CD8-positive, alpha-beta memory T cell (primary cell): ENCODE data around the gene DUS1L. TPM values are rescaled to one million over a fixed set of nuclear protein-coding genes. Genes with fewer than 3 reads are reported as not detected.
A peak's percentile ranks its signal among the peaks of the same experiment; 100 is the strongest.
"Not testable (repeated sequence)": the region's sequence is repeated elsewhere in the genome, so short reads cannot be mapped to it uniquely, and the experiment has no call there.

ENCODE experiments used
- CTCF ChIA-PET: fragments of 350-600 bp; sonication (Branson Sonifier 250); formaldehyde crosslinking; loops from one replicate; lab custom pipeline; 2021; ENCODE audit warnings: antibody characterized with exemption; lab: Charles Lee
- POLR2A ChIA-PET: fragments of 350-600 bp; sonication (Branson Sonifier 250); formaldehyde crosslinking; loops from one replicate; lab custom pipeline; 2021; ENCODE audit warnings: antibody characterized with exemption; lab: Charles Lee
- DNase-seq, 5 donors: peaks; one replicate each; pipeline versions ENCODE4 v3.0.0 to v3.0.0-alpha.2; 2020 to 2022; ENCODE audit warnings: mixed read lengths in 1 of 5
- H3K27ac ChIP-seq: one replicate; pipeline ENCODE4 v1.7.0; 2013; ENCODE audit warnings: low read depth, mild to moderate bottlenecking, low read length, moderate library complexity
- H3K27me3 ChIP-seq: 2 replicates; pipeline ENCODE4 v1.7.0; 2013; ENCODE audit warnings: low read length, mild to moderate bottlenecking; ENCODE audit not compliant: insufficient read depth, poor library complexity, severe bottlenecking
- H3K36me3 ChIP-seq: 2 replicates; pipeline ENCODE4 v1.7.0; 2013; ENCODE audit warnings: mild to moderate bottlenecking, low read length, moderate library complexity; ENCODE audit not compliant: insufficient read depth
- H3K4me1 ChIP-seq: 2 replicates; pipeline ENCODE4 v1.7.0; 2013; ENCODE audit warnings: mild to moderate bottlenecking, low read length, moderate library complexity; ENCODE audit not compliant: insufficient read depth
- H3K4me3 ChIP-seq: 2 replicates; pipeline ENCODE4 v1.7.0; 2013; ENCODE audit warnings: mild to moderate bottlenecking, low read length
- H3K9me3 ChIP-seq: 2 replicates; pipeline ENCODE4 v1.7.0; 2013; ENCODE audit warnings: mild to moderate bottlenecking, low read length
- H3K27ac Mint-ChIP-seq, 8 donors: one replicate each; pipeline ENCODE4 v1.8.0; 2020 to 2021; ENCODE audit warnings: mixed read lengths in 8 of 8, mild to moderate bottlenecking in 6 of 8, inconsistent platforms in 3 of 8, moderate library complexity in 3 of 8
- H3K27me3 Mint-ChIP-seq, 2 donors: one replicate each; pipeline ENCODE4 v1.8.0; 2020 to 2021; ENCODE audit warnings: mixed read lengths in 2 of 2, mild to moderate bottlenecking in 1 of 2, moderate library complexity in 1 of 2
- H3K36me3 Mint-ChIP-seq, 3 donors: one replicate each; pipeline ENCODE4 v1.8.0; 2020 to 2021; ENCODE audit warnings: mixed read lengths in 3 of 3, inconsistent platforms in 1 of 3, mild to moderate bottlenecking in 1 of 3
- H3K4me1 Mint-ChIP-seq, 3 donors: one replicate each; pipeline ENCODE4 v1.8.0; 2020 to 2021; ENCODE audit warnings: mixed read lengths in 3 of 3, inconsistent platforms in 1 of 3, mild to moderate bottlenecking in 1 of 3
- H3K4me3 Mint-ChIP-seq, 7 donors: one replicate each; pipeline ENCODE4 v1.8.0; 2020 to 2021; ENCODE audit warnings: mixed read lengths in 7 of 7, mild to moderate bottlenecking in 6 of 7, moderate library complexity in 4 of 7, inconsistent platforms in 2 of 7
- H3K9me3 Mint-ChIP-seq, 5 donors: one replicate each; pipeline ENCODE4 v1.8.0; 2020 to 2022; ENCODE audit warnings: mixed read lengths in 5 of 5, mild to moderate bottlenecking in 3 of 5, moderate library complexity in 2 of 5, inconsistent platforms in 1 of 5
- polyA plus RNA-seq: library from polyadenylated mRNA; unstranded; fragments of 300-500 nt; fragmentation: Illumina TruSeq; gene quantifications from one replicate; pipeline ENCODE4 v1.2.3, GENCODE V29; 2021
- total RNA-seq, 2 experiments: library from RNA; stranded (reverse); gene quantifications; one replicate each; pipeline ENCODE4 v1.2.3, GENCODE V29; 2021

Gene DUS1L
- total and polyA plus RNA-seq, 3 experiments from 2014 or later: 142 to 210 (median 206) TPM

GRCh38 chr17:82039695-82040299 is 25.8 kb downstream of the DUS1L start:
- H3K27ac ChIP-seq: no peak overlapping the region
- Mint-ChIP-seq H3K27ac (peak overlapping the region in 1 of 8 donors; percentile 75), H3K27me3 (no peaks in the 10 kb centered on the region), H3K4me1 (peaks cover 15 to 27% (median 22%) of the 10 kb centered on the region in 3 donors), H3K36me3 (peaks cover 0 to 5% (median 0%) of the 10 kb centered on the region in 3 donors), H3K4me3 (peak overlapping the region in 1 of 7 donors; percentile 49), H3K9me3 (no peaks in the 10 kb centered on the region)
- no peak for DNase-seq
- no peak overlapping the region for H3K4me3 ChIP-seq
- POLR2A ChIA-PET: no interaction called here
- CTCF ChIA-PET: interaction anchor here (1.6 kb wide), 1 partner anchor 9 kb away, joined by 6 read pairs; no protein-coding TSS in a partner anchor
- H3K36me3 ChIP-seq: no peaks in the 10 kb centered on the region
- no peaks in the 10 kb centered on the region for H3K27me3 ChIP-seq
- H3K4me1 ChIP-seq: peaks cover 16% of the 10 kb centered on the region
- H3K9me3 ChIP-seq: no peaks in the 10 kb centered on the region

- peaks cover 15 to 27% (median 22%) of the 10 kb centered on the region in 3 donors for H3K4me1 Mint-ChIP-seq
- peak overlapping the region in 1 of 8 donors; percentile 75 for H3K27ac Mint-ChIP-seq
- peak overlapping the region in 3 of 7 donors; percentile 2 to 83 (median 5) for H3K4me3 Mint-ChIP-seq
- H3K27ac ChIP-seq, H3K9me3 ChIP-seq, H3K27me3 ChIP-seq, H3K36me3 ChIP-seq, H3K4me3 ChIP-seq, POLR2A ChIA-PET, H3K27me3 Mint-ChIP-seq, DNase-seq, H3K36me3 Mint-ChIP-seq, H3K9me3 Mint-ChIP-seq: not testable (repeated sequence)
- CTCF ChIA-PET: interaction anchor here (1.3 to 2.3 kb wide), 5 partner anchors 9 to 67 kb away, joined by 3 to 23 read pairs (median 12); partner anchors contain the start of genes GPS1 and RFNG
- H3K4me1 ChIP-seq: peaks cover 16% of the 10 kb centered on the region
Measured at GRCh38 chr17:82038796-82039409, 26.7 kb downstream of the DUS1L start.

GRCh38 chr17:82037889-82038195 is 27.8 kb downstream of the DUS1L start:
- Histone ChIP-seq H3K27me3 (no peaks in the 10 kb centered on the region), H3K4me1 (peaks cover 16% of the 10 kb centered on the region), H3K36me3 (no peaks in the 10 kb centered on the region), H3K4me3 (peak overlapping the region; percentile 65), H3K9me3 (no peaks in the 10 kb centered on the region), H3K27ac (no peak overlapping the region)
- Mint-ChIP-seq H3K27me3 (no peaks in the 10 kb centered on the region), H3K36me3 (peaks cover 0 to 5% (median 0%) of the 10 kb centered on the region in 3 donors), H3K9me3 (no peaks in the 10 kb centered on the region), H3K27ac (peak overlapping the region; percentile 69 to 96 (median 85)), H3K4me3 (peak overlapping the region; percentile 82 to 97 (median 88)), H3K4me1 (peaks cover 16 to 29% (median 22%) of the 10 kb centered on the region in 3 donors)
- ChIA-PET CTCF (interaction anchor here (0.6 to 2.3 kb wide), 22 partner anchors 8 to 335 kb away, joined by 3 to 23 read pairs (median 4); partner anchors contain the start of genes CCDC57, CENPX, GPS1 and LRRC45), POLR2A (interaction anchor here (0.7 to 1.6 kb wide), 9 partner anchors 13 to 255 kb away, joined by 3 to 15 read pairs (median 6); partner anchors contain the start of genes CENPX, DUS1L, FASN and GPS1)
- DNase-seq: no peak

GRCh38 chr17:82037092-82037888 is 28.3 kb downstream of the DUS1L start, which contains the start of gene DCXR:
TSS of gene DCXR (minus strand) at chr17:82037697. CDS start at chr17:82037682, 15 bp downstream.
- H3K27ac Mint-ChIP-seq: peak within 1 kb of the TSS; percentile 69 to 96 (median 85)
- Histone ChIP-seq H3K9me3 (no peaks in the 10 kb centered on the region), H3K36me3 (no peaks in the 10 kb centered on the region), H3K4me3 (peak within 1 kb of the TSS; percentile 65), H3K4me1 (peaks cover 16% of the 10 kb centered on the region), H3K27ac (peak within 1 kb of the TSS; percentile 59), H3K27me3 (no peaks in the 10 kb centered on the region)
- POLR2A ChIA-PET: interaction anchor here (0.7 to 1.6 kb wide), 9 partner anchors 14 to 255 kb away, joined by 3 to 15 read pairs (median 6); partner anchors contain the start of genes CENPX, DUS1L, FASN and GPS1
- H3K36me3 Mint-ChIP-seq: peaks cover 0 to 5% (median 0%) of the 10 kb centered on the region in 3 donors
- CTCF ChIA-PET: interaction anchor here (0.6 to 2.3 kb wide), 22 partner anchors 8 to 335 kb away, joined by 3 to 23 read pairs (median 4); partner anchors contain the start of genes CCDC57, CENPX, GPS1 and LRRC45
- H3K4me3 Mint-ChIP-seq: peak within 1 kb of the TSS; percentile 82 to 97 (median 88)
- no peaks in the 10 kb centered on the region for H3K9me3 Mint-ChIP-seq
- peaks cover 16 to 32% (median 22%) of the 10 kb centered on the region in 3 donors for H3K4me1 Mint-ChIP-seq
- DNase-seq: peak; percentile 92 to 96 (median 95)
- H3K27me3 Mint-ChIP-seq: no peaks in the 10 kb centered on the region

GRCh38 chr17:82036634-82037091 is 28.9 kb downstream of the DUS1L start:
- H3K27ac ChIP-seq: peak overlapping the region; percentile 59
- Mint-ChIP-seq H3K9me3 (no peaks in the 10 kb centered on the region), H3K4me3 (peak overlapping the region; percentile 68 to 97 (median 87)), H3K27me3 (no peaks in the 10 kb centered on the region), H3K4me1 (peaks cover 16 to 32% (median 22%) of the 10 kb centered on the region in 3 donors), H3K36me3 (peaks cover 0 to 5% (median 0%) of the 10 kb centered on the region in 3 donors), H3K27ac (peak overlapping the region in 2 of 8 donors; percentile 29 to 43)
- H3K4me1 ChIP-seq: peaks cover 16% of the 10 kb centered on the region
- H3K9me3 ChIP-seq: no peaks in the 10 kb centered on the region
- ChIA-PET POLR2A (no interaction called here), CTCF (interaction anchor here (0.6 to 2.0 kb wide), 4 partner anchors 14 to 232 kb away, joined by 3 to 16 read pairs (median 4); partner anchors contain the start of genes CENPX and LRRC45)
- no peaks in the 10 kb centered on the region for H3K27me3 ChIP-seq
- peak overlapping the region; percentile 65 for H3K4me3 ChIP-seq
- no peaks in the 10 kb centered on the region for H3K36me3 ChIP-seq
- DNase-seq: no peak

- Histone ChIP-seq H3K9me3 (no peaks in the 10 kb centered on the region), H3K27me3 (no peaks in the 10 kb centered on the region), H3K4me1 (peaks cover 16% of the 10 kb centered on the region), H3K4me3 (peak overlapping the region; percentile 65), H3K27ac (no peak overlapping the region), H3K36me3 (no peaks in the 10 kb centered on the region)
- H3K4me1 Mint-ChIP-seq: peaks cover 16 to 32% (median 22%) of the 10 kb centered on the region in 3 donors
- H3K36me3 Mint-ChIP-seq: peaks cover 0 to 5% (median 0%) of the 10 kb centered on the region in 3 donors
- no peaks in the 10 kb centered on the region for H3K9me3 Mint-ChIP-seq
- CTCF ChIA-PET: interaction anchor here (0.6 to 2.0 kb wide), 4 partner anchors 14 to 233 kb away, joined by 3 to 16 read pairs (median 3); partner anchors contain the start of genes CENPX and LRRC45
- DNase-seq: no peak
- H3K27me3 Mint-ChIP-seq: no peaks in the 10 kb centered on the region
- H3K4me3 Mint-ChIP-seq: peak overlapping the region; percentile 68 to 97 (median 87)
- peak overlapping the region in 3 of 8 donors; percentile 65 to 79 (median 69) for H3K27ac Mint-ChIP-seq
- POLR2A ChIA-PET: interaction anchor here (1.0 kb wide), 1 partner anchor 62 kb away, joined by 4 read pairs; the partner anchor contains the start of gene FASN
Measured at GRCh38 chr17:82035956-82036633, 29.5 kb downstream of the DUS1L start.
